ENCODE results near the gene PAAF1. TPM values are rescaled to one million over a fixed set of nuclear protein-coding genes. Genes with fewer than 3 reads are reported as not detected.
"Not testable (repeated sequence)": the region's sequence is repeated elsewhere in the genome, so short reads cannot be mapped to it uniquely, and the experiment has no call there.

The PAAF1 gene
- total RNA-seq, 1 donor from 2014 or later: 36.3 TPM

- no peak overlapping the region for H3K4me3 ChIP-seq
- H3K36me3 ChIP-seq: peaks cover 50 to 75% of the 10 kb centered on the region in 2 donors
- intact Hi-C loops (cut with DNase I): no loop called here
- no peak overlapping the region for H3K27ac ChIP-seq
- TF ChIP-seq CTCF (IDR thresholded peaks at IDR 0.05): no peak
- no peak for DNase-seq (ENCODE audit: low spot score in 2 of 2)
- H3K4me1 ChIP-seq: no peaks in the 10 kb centered on the region
- no peaks in the 10 kb centered on the region for H3K9me3 ChIP-seq
- no peaks in the 10 kb centered on the region for H3K27me3 ChIP-seq
These were observed 44.4 kb downstream of the PAAF1 start for GRCh38 chr11:73921180-73921579.

- no peak for TF ChIP-seq CTCF (IDR thresholded peaks at IDR 0.05)
- intact Hi-C loops (cut with DNase I): no loop called here
- Histone ChIP-seq H3K27ac (no peak overlapping the region), H3K4me3 (no peak overlapping the region), H3K9me3 (no peaks in the 10 kb centered on the region), H3K4me1 (no peaks in the 10 kb centered on the region), H3K36me3 (peaks cover 32 to 67% of the 10 kb centered on the region in 2 donors), H3K27me3 (no peaks in the 10 kb centered on the region)
- no peak for DNase-seq (ENCODE audit: low spot score in 2 of 2)
These were observed 52.6 kb downstream of the PAAF1 start for GRCh38 chr11:73929388-73929787.

GRCh38 chr11:73931039-73931645, 54.3 kb downstream of the PAAF1 start:
- Histone ChIP-seq H3K9me3 (no peaks in the 10 kb centered on the region), H3K27ac (no peak overlapping the region), H3K4me3 (no peak overlapping the region), H3K27me3 (no peaks in the 10 kb centered on the region), H3K4me1 (no peaks in the 10 kb centered on the region), H3K36me3 (peaks cover 23 to 52% of the 10 kb centered on the region in 2 donors)
- intact Hi-C loops (cut with DNase I): no loop called here
- no peak for DNase-seq (ENCODE audit: low spot score in 2 of 2)
- TF ChIP-seq CTCF (IDR thresholded peaks at IDR 0.05): no peak

DNA sequence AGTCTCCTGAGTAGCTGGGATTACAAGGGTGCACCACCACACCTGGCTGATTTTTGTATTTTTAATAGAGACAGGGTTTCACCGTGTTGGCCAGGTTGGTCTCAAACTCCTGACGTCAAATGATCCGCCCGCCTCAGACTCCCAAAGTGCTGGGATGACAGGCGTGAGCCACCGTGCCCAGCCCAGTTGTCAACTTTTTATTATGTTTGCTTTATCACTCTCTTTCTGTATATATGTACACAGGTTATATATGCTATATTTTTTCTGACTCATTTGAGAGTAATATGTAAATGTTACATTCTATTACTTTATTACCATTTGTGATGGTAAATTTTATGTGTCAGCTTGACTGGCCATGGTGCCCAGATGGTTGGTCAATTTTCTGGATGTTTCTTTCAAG, 55.2 kb downstream of the PAAF1 start:
- H3K4me1 ChIP-seq: no peaks in the 10 kb centered on the region
- H3K27me3 ChIP-seq: no peaks in the 10 kb centered on the region
- DNase-seq (ENCODE audit: low spot score in 2 of 2): no peak
- H3K4me3 ChIP-seq: no peak overlapping the region
- no peak for TF ChIP-seq CTCF (IDR thresholded peaks at IDR 0.05)
- intact Hi-C loops (cut with DNase I): no loop called here
- peaks cover 21 to 44% of the 10 kb centered on the region in 2 donors for H3K36me3 ChIP-seq
- H3K27ac ChIP-seq: no peak overlapping the region
- H3K9me3 ChIP-seq: no peaks in the 10 kb centered on the region

DNA sequence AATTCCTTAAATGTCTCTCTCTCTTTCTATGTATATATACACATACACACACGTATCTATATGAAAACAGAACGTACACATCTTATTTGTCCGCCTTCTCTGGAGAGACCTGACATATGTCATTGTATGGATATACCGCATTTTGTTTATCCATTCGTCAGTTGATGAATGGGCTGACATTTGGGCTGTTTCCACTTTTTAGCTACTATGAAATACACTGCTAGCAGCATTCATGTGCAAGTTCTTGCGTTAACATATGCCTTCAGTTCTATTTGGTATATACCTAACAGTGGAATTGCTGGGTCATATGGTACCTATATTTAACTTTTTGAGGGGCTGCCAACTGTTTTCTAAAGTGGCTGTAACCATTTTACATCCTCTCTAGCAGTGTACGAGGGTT, 56.0 kb downstream of the PAAF1 start:
- DNase-seq (ENCODE audit: low spot score in 2 of 2): no peak
- H3K4me1 ChIP-seq: no peaks in the 10 kb centered on the region
- H3K27me3 ChIP-seq: no peaks in the 10 kb centered on the region
- H3K27ac ChIP-seq: no peak overlapping the region
- peaks cover 14 to 35% of the 10 kb centered on the region in 2 donors for H3K36me3 ChIP-seq
- no peaks in the 10 kb centered on the region for H3K9me3 ChIP-seq
- no peak for TF ChIP-seq CTCF (IDR thresholded peaks at IDR 0.05)
- no peak overlapping the region for H3K4me3 ChIP-seq
- intact Hi-C loops (cut with DNase I): no loop called here

DNA sequence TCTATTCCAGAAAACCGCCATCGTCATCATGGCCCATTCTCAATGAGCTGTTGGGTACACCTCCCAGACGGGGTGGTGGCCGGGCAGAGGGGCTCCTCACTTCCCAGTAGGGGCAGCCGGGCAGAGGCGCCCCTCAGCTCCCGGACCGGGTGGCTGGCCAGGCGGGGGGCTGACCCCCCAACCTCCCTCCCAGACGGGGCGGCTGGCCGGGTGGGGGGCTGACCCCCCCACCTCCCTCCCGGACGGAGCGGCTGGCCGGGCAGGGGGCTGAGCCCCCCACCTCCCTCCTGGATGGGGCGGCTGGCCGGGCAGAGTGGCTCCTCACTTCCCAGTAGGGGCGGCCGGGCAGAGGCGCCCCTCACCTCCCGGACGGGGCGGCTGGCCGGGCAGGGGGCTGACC, 59.2 kb downstream of the PAAF1 start:
- H3K4me3 ChIP-seq; H3K27me3 ChIP-seq; H3K4me1 ChIP-seq; H3K36me3 ChIP-seq; H3K9me3 ChIP-seq; DNase-seq (ENCODE audit: low spot score in 2 of 2); H3K27ac ChIP-seq; intact Hi-C loops (cut with DNase I): not testable (repeated sequence)
